OCI-LY1 (cell line): ENCODE results near the gene RASA3.

Source experiments
- H2AFZ ChIP-seq: fragments of 200-600 bp; sonication (generic), shearing (Covaris generic); 2 replicates; pipeline ENCODE4 v1.6.0; 2014; ENCODE audit warnings: antibody characterized with exemption, mild to moderate bottlenecking, low read length
- H3F3A ChIP-seq: fragments of 200-600 bp; sonication (generic), shearing (Covaris generic); 2 replicates; pipeline ENCODE4 v1.6.0; 2014; ENCODE audit warnings: mild to moderate bottlenecking, antibody characterized with exemption, low read length, moderate library complexity; ENCODE audit not compliant: insufficient read depth
- H3K27ac ChIP-seq: fragments of 200-600 bp; sonication (generic); 2 replicates; pipeline ENCODE4 v1.5.1; 2014; ENCODE audit warnings: low read length, mixed run types, mild to moderate bottlenecking, low read depth; ENCODE audit not compliant: poor library complexity, severe bottlenecking
- H3K27me3 ChIP-seq: fragments of 200-600 bp; sonication (generic); 2 replicates; pipeline ENCODE4 v1.6.0; 2014; ENCODE audit warnings: antibody characterized with exemption, mild to moderate bottlenecking, low read length, moderate library complexity; ENCODE audit not compliant: insufficient read depth
- H3K36me3 ChIP-seq: fragments of 200-600 bp; sonication (generic); 2 replicates; pipeline ENCODE4 v1.6.1; 2014; ENCODE audit warnings: mild to moderate bottlenecking, antibody characterized with exemption, low read length, moderate library complexity, mixed read lengths; ENCODE audit not compliant: insufficient read depth
- H3K4me1 ChIP-seq: fragments of 200-600 bp; sonication (generic); 2 replicates; pipeline ENCODE4 v1.5.1; 2014; ENCODE audit warnings: mild to moderate bottlenecking, low read length, moderate library complexity; ENCODE audit not compliant: insufficient read depth, severe bottlenecking
- H3K4me2 ChIP-seq: fragments of 200-600 bp; sonication (generic), shearing (Covaris generic); 2 replicates; pipeline ENCODE4 v1.6.1; 2014; ENCODE audit warnings: low read length
- H3K4me3 ChIP-seq: fragments of 200-600 bp; sonication (generic); 2 replicates; pipeline ENCODE4 v1.5.1; 2014; ENCODE audit warnings: low read length, low read depth, mild to moderate bottlenecking, mixed read lengths; ENCODE audit not compliant: poor library complexity, severe bottlenecking
- H3K79me2 ChIP-seq: fragments of 200-600 bp; shearing (Covaris generic); 2 replicates; pipeline ENCODE4 v1.6.1; 2016; ENCODE audit warnings: mixed run types, low read length, mixed read lengths; ENCODE audit not compliant: insufficient read depth
- H3K9ac ChIP-seq: fragments of 200-600 bp; sonication (generic), shearing (Covaris generic); 2 replicates; pipeline ENCODE4 v1.6.1; 2014; ENCODE audit warnings: mild to moderate bottlenecking, low read length, mixed read lengths
- H3K9me2 ChIP-seq: fragments of 200-600 bp; sonication (generic), shearing (Covaris generic); 2 replicates; pipeline ENCODE4 v1.6.1; 2014; ENCODE audit warnings: low read depth, mild to moderate bottlenecking, low read length, mixed read lengths
- H3K9me3 ChIP-seq: fragments of 200-600 bp; shearing (Covaris generic); 2 replicates; pipeline ENCODE4 v1.6.1; 2014; ENCODE audit warnings: low read length, mixed read lengths
- H4K20me1 ChIP-seq: fragments of 200-600 bp; sonication (generic), shearing (Covaris generic); 2 replicates; pipeline ENCODE4 v1.6.0; 2016; ENCODE audit warnings: mild to moderate bottlenecking, low read length; ENCODE audit not compliant: insufficient read depth
- CTCF ChIP-seq: fragments of 200-600 bp; sonication (generic), shearing (Covaris generic); IDR thresholded peaks from 2 replicates; pipeline ENCODE4 v1.5.1; 2017; ENCODE audit warnings: mild to moderate bottlenecking, antibody characterized with exemption, low read length, moderate library complexity, mixed read lengths
- EZH2 ChIP-seq: fragments of 200-600 bp; sonication (generic), shearing (Covaris generic); IDR thresholded peaks from 2 replicates; pipeline ENCODE4 v1.8.0; 2017; ENCODE audit warnings: borderline replicate concordance, mixed run types, mild to moderate bottlenecking, antibody characterized with exemption, low read length, moderate library complexity, mixed read lengths

Gene RASA3

GRCh38 chr13:113935001-113935844 lies 197.2 kb downstream of the RASA3 start:
- Histone ChIP-seq H3K27me3 (peaks cover 26% of the 10 kb centered on the region), H3K4me2 (no peak overlapping the region), H3K79me2 (no peaks in the 10 kb centered on the region), H3K36me3 (no peaks in the 10 kb centered on the region), H3K9me2 (no peaks in the 10 kb centered on the region), H3K4me3 (no peak overlapping the region), H3K27ac (no peak overlapping the region), H4K20me1 (no peaks in the 10 kb centered on the region), H3K9ac (no peak overlapping the region), H3K9me3 (no peaks in the 10 kb centered on the region), H2AFZ (no peak overlapping the region), H3K4me1 (no peaks in the 10 kb centered on the region), H3F3A (no peaks in the 10 kb centered on the region)
- TF ChIP-seq EZH2 (no peak), CTCF (no peak)

- TF ChIP-seq CTCF: no peak
- TF ChIP-seq EZH2: no peak
- Histone ChIP-seq H3K4me1 (no peaks in the 10 kb centered on the region), H3K27me3 (peaks cover 26% of the 10 kb centered on the region), H3K9me3 (no peaks in the 10 kb centered on the region), H3K9ac (no peak overlapping the region), H3K9me2 (no peaks in the 10 kb centered on the region), H3F3A (no peaks in the 10 kb centered on the region), H3K4me2 (no peak overlapping the region), H3K36me3 (no peaks in the 10 kb centered on the region), H4K20me1 (no peaks in the 10 kb centered on the region), H2AFZ (no peak overlapping the region), H3K79me2 (no peaks in the 10 kb centered on the region), H3K4me3 (no peak overlapping the region), H3K27ac (no peak overlapping the region)
These were observed 197.8 kb downstream of the RASA3 start for GRCh38 chr13:113934576-113934975.

- H3K4me1 ChIP-seq: no peaks in the 10 kb centered on the region
- no peak overlapping the region for H3K9ac ChIP-seq
- H3K4me2 ChIP-seq: no peak overlapping the region
- no peaks in the 10 kb centered on the region for H3K36me3 ChIP-seq
- no peak overlapping the region for H3K27ac ChIP-seq
- TF ChIP-seq CTCF (no peak), EZH2 (no peak)
- H3K9me3 ChIP-seq: no peaks in the 10 kb centered on the region
- H3K79me2 ChIP-seq: no peaks in the 10 kb centered on the region
- no peaks in the 10 kb centered on the region for H3F3A ChIP-seq
- H3K4me3 ChIP-seq: no peak overlapping the region
- H2AFZ ChIP-seq: no peak overlapping the region
- no peaks in the 10 kb centered on the region for H3K9me2 ChIP-seq
- no peaks in the 10 kb centered on the region for H4K20me1 ChIP-seq
- peaks cover 26% of the 10 kb centered on the region for H3K27me3 ChIP-seq
These were observed 198.5 kb downstream of the RASA3 start for GRCh38 chr13:113933901-113934300.
